IPS DF 4.7 (cell line): ENCODE results near the gene SYDE1.

Source experiments
- DNase-seq: peaks from one replicate; pipeline ENCODE4 v3.0.0-alpha.2; 2013; ENCODE audit warnings: low spot score; ENCODE audit errors: extremely low read depth

The SYDE1 gene

DNA sequence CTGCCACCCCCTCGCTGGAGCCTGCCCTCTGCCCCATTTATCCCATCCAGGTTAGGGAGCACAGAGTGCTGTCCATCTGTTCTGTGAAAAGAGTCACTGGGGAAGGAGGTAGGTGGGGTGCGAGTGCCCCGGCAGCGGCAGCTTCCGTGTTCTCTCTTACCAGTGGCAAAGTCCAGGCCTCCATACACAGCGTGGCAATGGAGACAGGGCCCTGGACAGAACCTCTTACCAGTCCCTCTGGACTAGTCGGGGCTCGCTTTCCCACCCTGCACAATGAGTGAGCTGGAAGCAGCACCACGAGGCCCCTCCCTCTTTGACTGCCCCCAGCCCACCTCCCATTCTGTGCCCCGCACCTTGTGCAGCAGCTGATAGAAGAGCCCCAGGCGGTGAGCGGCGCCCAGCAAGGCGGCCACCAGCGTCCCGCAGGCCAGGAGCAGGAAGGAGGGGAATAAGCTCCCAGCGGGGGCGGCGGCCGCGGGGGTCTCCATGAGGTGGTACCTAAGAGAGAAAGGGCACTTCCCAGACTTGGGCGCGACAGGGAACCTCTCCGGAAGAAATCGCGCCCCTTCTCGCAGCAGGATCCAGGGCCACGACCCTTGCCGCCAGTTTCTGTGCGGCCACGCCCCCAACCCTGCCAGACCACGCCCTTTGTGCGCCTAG is 17.5 kb downstream of the SYDE1 start:
- no peak for DNase-seq

GRCh38 chr19:15125232-15126067 is 18.2 kb downstream of the SYDE1 start:
- DNase-seq: peak; percentile 91

DNA sequence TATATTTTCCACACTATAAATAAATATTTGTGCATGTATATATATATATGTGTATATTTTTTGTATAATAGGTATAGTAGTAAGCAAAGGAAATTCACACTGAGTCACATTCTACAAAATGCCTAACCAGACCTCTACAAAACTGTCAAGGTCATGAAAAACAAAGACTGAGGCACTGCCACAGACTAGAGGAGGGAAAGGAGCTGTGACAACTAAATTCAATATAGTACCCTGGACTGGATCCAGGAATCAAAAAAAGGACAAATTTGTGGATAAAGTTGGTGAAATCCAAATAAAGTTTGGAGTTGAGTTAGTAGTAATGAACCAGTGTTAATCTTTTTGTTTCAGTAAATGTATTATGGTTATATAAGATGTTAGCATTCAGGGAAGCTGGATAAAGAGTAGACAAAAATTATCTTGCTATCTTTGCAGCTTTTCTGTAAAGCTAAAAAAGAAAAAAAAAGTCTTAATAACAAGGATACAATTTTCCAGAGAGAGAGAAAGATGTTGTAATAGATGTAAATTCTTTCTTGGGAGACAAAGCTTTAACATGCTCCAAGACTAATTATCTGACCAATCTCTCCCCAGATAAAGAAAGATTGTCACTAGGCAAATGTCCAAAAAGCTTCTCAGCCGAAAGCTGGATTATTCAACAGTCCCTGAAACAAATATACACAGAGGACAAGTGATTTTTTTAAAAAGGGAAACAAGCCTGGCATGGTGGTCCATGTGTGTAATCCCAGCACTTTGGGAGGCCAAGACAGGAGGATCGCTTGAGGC is 19.1 kb downstream of the SYDE1 start:
- DNase-seq: no peak

- no peak for DNase-seq
These were observed 21.1 kb downstream of the SYDE1 start for GRCh38 chr19:15128162-15128770.

- DNase-seq: no peak
These were observed 22.8 kb downstream of the SYDE1 start for GRCh38 chr19:15129856-15130585.

- DNase-seq: no peak
These were observed 29.2 kb downstream of the SYDE1 start for GRCh38 chr19:15136234-15136954.

- no peak for DNase-seq
These were observed 30.6 kb downstream of the SYDE1 start for GRCh38 chr19:15137777-15138176.

GRCh38 chr19:15138427-15138826 is 31.2 kb downstream of the SYDE1 start:
- no peak for DNase-seq

- DNase-seq: no peak
These were observed 33.9 kb downstream of the SYDE1 start for GRCh38 chr19:15141143-15141542.

DNA sequence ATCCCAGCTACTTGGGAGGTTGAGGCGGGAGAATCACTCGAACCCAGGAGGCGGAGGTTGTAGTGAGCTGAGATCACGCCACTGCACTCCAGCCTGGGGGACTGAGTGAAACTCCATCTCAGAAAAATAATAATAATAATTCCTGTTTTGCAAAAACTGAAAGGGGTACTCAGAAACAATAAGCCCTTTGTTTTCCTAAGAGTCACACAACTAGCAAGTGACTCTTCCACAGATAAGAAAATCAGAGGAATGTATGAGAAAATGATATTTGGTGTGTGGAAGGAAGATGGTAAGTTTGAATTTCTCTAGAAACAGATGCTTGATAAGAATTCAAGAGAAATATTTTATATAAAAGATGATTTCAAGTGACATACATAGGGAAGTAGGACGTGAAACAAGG is 35.1 kb downstream of the SYDE1 start:
- no peak for DNase-seq

DNA sequence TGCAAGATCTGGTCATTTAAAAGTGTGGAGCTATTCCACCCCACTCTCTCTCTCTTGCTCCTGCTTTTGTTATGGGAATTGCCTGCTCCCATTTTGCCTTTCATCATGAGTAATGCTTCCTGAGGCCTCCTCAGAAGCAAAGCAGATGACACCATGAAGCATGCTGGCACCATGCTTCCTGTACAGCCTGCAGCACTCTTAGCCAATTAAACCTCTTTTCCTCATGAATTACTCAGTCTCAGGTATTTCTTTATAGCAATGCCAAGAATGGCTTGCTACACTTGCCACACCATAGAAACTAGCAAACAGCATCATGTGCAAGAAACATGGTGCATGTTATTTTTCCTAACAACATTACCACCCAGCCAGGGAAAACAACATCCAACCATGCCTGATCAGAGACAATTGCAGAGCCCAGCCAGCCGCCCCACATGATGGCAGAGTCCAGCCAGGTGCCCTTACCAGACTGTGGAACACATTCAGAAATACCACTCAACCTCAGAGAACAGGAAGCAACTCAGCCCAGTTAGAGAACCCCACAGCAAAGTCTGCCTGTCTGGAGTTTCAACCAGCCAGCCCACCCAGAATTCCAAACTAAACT is 36.9 kb downstream of the SYDE1 start:
- no peak for DNase-seq

GRCh38 chr19:15147090-15147489 is 39.9 kb downstream of the SYDE1 start:
- DNase-seq: no peak

DNA sequence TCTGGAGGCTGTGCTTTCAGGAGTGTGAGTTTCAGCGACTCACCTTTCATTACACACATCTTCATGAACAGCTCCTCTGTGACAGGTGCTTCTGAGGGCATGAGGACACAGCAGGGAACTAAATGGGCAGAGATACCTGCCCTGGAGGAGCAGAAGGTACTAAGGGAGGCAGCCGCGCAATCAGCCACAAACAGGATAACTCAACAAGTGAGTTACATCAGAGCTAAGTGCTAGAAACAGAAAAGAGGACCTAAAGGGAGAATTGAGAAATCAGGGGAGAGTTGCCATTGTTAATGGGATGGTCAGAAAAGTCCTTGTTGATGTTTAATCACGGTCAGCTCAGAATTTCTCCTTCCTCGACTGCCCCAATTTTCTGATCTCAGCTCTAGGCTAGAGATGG is 42.5 kb downstream of the SYDE1 start:
- no peak for DNase-seq

- no peak for DNase-seq
These were observed 46.9 kb downstream of the SYDE1 start for GRCh38 chr19:15154002-15154612.

DNA sequence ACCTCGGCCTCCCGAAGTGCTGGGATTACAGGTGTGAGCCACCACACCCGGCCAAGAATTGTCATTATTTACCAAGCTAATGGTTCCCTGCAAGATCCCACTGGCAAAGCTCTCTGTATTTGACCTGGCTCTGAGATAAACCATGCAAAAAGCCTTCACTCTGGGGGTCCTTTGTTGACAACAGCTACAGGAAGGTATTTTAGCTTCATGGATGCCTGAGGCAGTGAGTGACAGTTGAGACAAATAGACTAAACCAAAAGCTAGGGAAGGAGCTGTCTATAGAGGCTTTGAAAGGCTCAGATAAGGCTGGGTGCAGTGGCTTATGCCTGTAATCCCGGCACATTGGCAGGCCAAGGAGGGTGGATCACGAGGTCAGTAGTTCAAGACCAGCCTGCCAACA is 48.1 kb downstream of the SYDE1 start:
- DNase-seq: no peak

- no peak for DNase-seq
These were observed 49.2 kb downstream of the SYDE1 start for GRCh38 chr19:15156391-15156790.

- no peak for DNase-seq
These were observed 52.0 kb downstream of the SYDE1 start for GRCh38 chr19:15159251-15159650.

DNA sequence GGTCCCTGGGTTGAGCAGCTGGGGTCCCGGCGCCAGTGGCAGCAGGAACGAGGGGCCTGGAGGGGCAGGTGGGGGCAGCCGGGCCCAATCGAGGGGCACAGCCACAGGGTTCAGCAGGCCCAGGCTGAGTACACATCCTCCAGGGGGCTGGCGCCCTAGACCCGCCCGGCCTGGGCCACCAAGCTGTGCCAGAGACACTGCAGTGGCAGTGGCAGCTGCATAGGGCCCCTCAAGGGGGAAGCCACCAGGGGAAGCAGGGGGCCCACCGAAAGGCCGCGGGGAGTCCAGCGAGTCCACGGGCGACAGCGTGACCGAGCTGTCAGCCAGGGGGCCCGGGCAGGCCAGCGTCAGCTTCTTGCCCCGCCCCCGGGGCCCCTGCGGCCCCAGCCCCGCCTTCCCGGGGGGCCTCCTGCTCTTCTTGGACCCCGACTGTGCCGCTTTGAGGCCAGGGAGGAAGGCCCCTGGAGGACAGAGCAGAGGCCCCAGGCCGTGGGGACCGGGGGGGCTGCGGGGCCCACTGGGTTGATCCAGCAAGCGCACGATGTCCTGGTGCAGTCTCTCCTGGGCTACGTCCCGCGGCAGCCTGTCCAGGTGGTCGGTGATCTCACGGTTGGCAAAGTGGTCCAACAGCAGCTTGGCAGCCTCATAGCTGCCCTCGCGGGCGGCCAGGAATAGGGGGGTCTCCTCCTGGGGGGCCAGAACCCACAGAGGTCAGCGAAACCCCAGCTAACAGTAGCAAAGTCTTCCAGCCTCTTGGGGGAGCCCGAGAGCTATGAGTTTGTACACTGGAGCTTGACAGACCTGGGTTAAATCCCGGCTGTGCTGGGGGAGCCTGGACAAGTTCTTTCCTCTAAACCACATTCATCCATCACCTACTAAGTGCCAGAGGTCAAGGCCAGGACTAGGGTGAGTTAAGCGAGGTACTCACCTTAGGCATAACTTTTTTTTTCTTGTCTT is 54.1 kb downstream of the SYDE1 start:
- no peak for DNase-seq
